Measurements from ENCODE around the gene ZSWIM6.

GRCh38 chr5:61429906-61430305 is 97.8 kb downstream of the ZSWIM6 start:
- TF ChIP-seq CTCF (IDR thresholded peaks at IDR 0.05) (no peak), POLR2A (IDR thresholded peaks at IDR 0.05) (no peak)

Measured in heart left ventricle (tissue), 13 donors.